CD8-positive, alpha-beta memory T cell (primary cell): ENCODE results near the gene TASOR2. TPM values are rescaled to one million over a fixed set of nuclear protein-coding genes. Genes with fewer than 3 reads are reported as not detected.

Experiments
- CTCF ChIA-PET: fragments of 350-600 bp; sonication (Branson Sonifier 250); formaldehyde crosslinking; loops from one replicate; lab custom pipeline; 2021; ENCODE audit warnings: antibody characterized with exemption; lab: Charles Lee
- POLR2A ChIA-PET: fragments of 350-600 bp; sonication (Branson Sonifier 250); formaldehyde crosslinking; loops from one replicate; lab custom pipeline; 2021; ENCODE audit warnings: antibody characterized with exemption; lab: Charles Lee
- DNase-seq, 5 donors: peaks; one replicate each; pipeline versions ENCODE4 v3.0.0 to v3.0.0-alpha.2; 2020 to 2022; ENCODE audit warnings: mixed read lengths in 1 of 5
- H3K27ac ChIP-seq: one replicate; pipeline ENCODE4 v1.7.0; 2013; ENCODE audit warnings: low read depth, mild to moderate bottlenecking, low read length, moderate library complexity
- H3K27me3 ChIP-seq: 2 replicates; pipeline ENCODE4 v1.7.0; 2013; ENCODE audit warnings: low read length, mild to moderate bottlenecking; ENCODE audit not compliant: insufficient read depth, poor library complexity, severe bottlenecking
- H3K36me3 ChIP-seq: 2 replicates; pipeline ENCODE4 v1.7.0; 2013; ENCODE audit warnings: mild to moderate bottlenecking, low read length, moderate library complexity; ENCODE audit not compliant: insufficient read depth
- H3K4me1 ChIP-seq: 2 replicates; pipeline ENCODE4 v1.7.0; 2013; ENCODE audit warnings: mild to moderate bottlenecking, low read length, moderate library complexity; ENCODE audit not compliant: insufficient read depth
- H3K4me3 ChIP-seq: 2 replicates; pipeline ENCODE4 v1.7.0; 2013; ENCODE audit warnings: mild to moderate bottlenecking, low read length
- H3K9me3 ChIP-seq: 2 replicates; pipeline ENCODE4 v1.7.0; 2013; ENCODE audit warnings: mild to moderate bottlenecking, low read length
- H3K27ac Mint-ChIP-seq, 8 donors: one replicate each; pipeline ENCODE4 v1.8.0; 2020 to 2021; ENCODE audit warnings: mixed read lengths in 8 of 8, mild to moderate bottlenecking in 6 of 8, inconsistent platforms in 3 of 8, moderate library complexity in 3 of 8
- H3K27me3 Mint-ChIP-seq, 2 donors: one replicate each; pipeline ENCODE4 v1.8.0; 2020 to 2021; ENCODE audit warnings: mixed read lengths in 2 of 2, mild to moderate bottlenecking in 1 of 2, moderate library complexity in 1 of 2
- H3K36me3 Mint-ChIP-seq, 3 donors: one replicate each; pipeline ENCODE4 v1.8.0; 2020 to 2021; ENCODE audit warnings: mixed read lengths in 3 of 3, inconsistent platforms in 1 of 3, mild to moderate bottlenecking in 1 of 3
- H3K4me1 Mint-ChIP-seq, 3 donors: one replicate each; pipeline ENCODE4 v1.8.0; 2020 to 2021; ENCODE audit warnings: mixed read lengths in 3 of 3, inconsistent platforms in 1 of 3, mild to moderate bottlenecking in 1 of 3
- H3K4me3 Mint-ChIP-seq, 7 donors: one replicate each; pipeline ENCODE4 v1.8.0; 2020 to 2021; ENCODE audit warnings: mixed read lengths in 7 of 7, mild to moderate bottlenecking in 6 of 7, moderate library complexity in 4 of 7, inconsistent platforms in 2 of 7
- H3K9me3 Mint-ChIP-seq, 5 donors: one replicate each; pipeline ENCODE4 v1.8.0; 2020 to 2022; ENCODE audit warnings: mixed read lengths in 5 of 5, mild to moderate bottlenecking in 3 of 5, moderate library complexity in 2 of 5, inconsistent platforms in 1 of 5
- polyA plus RNA-seq: library from polyadenylated mRNA; unstranded; fragments of 300-500 nt; fragmentation: Illumina TruSeq; gene quantifications from one replicate; pipeline ENCODE4 v1.2.3, GENCODE V29; 2021
- total RNA-seq, 2 experiments: library from RNA; stranded (reverse); gene quantifications; one replicate each; pipeline ENCODE4 v1.2.3, GENCODE V29; 2021

Gene TASOR2
- total and polyA plus RNA-seq, 3 experiments from 2014 or later: 11.6 to 74.2 (median 71.2) TPM

- Mint-ChIP-seq H3K36me3 (peaks cover 0 to 2% (median 2%) of the 10 kb centered on the region in 3 donors), H3K4me1 (peaks cover 20 to 57% (median 29%) of the 10 kb centered on the region in 3 donors), H3K9me3 (no peaks in the 10 kb centered on the region)
These were observed 9.9 kb downstream of the TASOR2 start for GRCh38 chr10:5694573-5694972.

GRCh38 chr10:5697342-5697741 lies 12.7 kb downstream of the TASOR2 start:
- Histone ChIP-seq H3K27me3 (no peaks in the 10 kb centered on the region), H3K27ac (no peak overlapping the region), H3K4me1 (peaks cover 46% of the 10 kb centered on the region), H3K4me3 (no peak overlapping the region), H3K36me3 (no peaks in the 10 kb centered on the region), H3K9me3 (no peaks in the 10 kb centered on the region)
- POLR2A ChIA-PET: no interaction called here
- no peak for DNase-seq
- H3K9me3 Mint-ChIP-seq: no peaks in the 10 kb centered on the region
- H3K27ac Mint-ChIP-seq: peak overlapping the region in 2 of 8 donors; percentile 17 to 43
- H3K27me3 Mint-ChIP-seq: no peaks in the 10 kb centered on the region
- H3K36me3 Mint-ChIP-seq: peaks cover 0 to 2% (median 0%) of the 10 kb centered on the region in 3 donors
- CTCF ChIA-PET: no interaction called here
- H3K4me3 Mint-ChIP-seq: no peak overlapping the region
- H3K4me1 Mint-ChIP-seq: peaks cover 2 to 46% (median 10%) of the 10 kb centered on the region in 3 donors

More at GRCh38 chr10:5694573-5694972, 9.9 kb downstream of the TASOR2 start:
- H3K9me3 ChIP-seq: no peaks in the 10 kb centered on the region
- no peaks in the 10 kb centered on the region for H3K27me3 ChIP-seq
- H3K4me1 ChIP-seq: peaks cover 60% of the 10 kb centered on the region
- CTCF ChIA-PET: no interaction called here
- no peaks in the 10 kb centered on the region for H3K36me3 ChIP-seq
- Mint-ChIP-seq H3K27me3 (no peaks in the 10 kb centered on the region), H3K27ac (peak overlapping the region in 1 of 8 donors; percentile 3), H3K4me3 (no peak overlapping the region)
- no peak overlapping the region for H3K4me3 ChIP-seq
- DNase-seq: no peak
- POLR2A ChIA-PET: no interaction called here
- no peak overlapping the region for H3K27ac ChIP-seq

- Mint-ChIP-seq H3K27ac (no peak overlapping the region), H3K4me1 (peaks cover 0 to 47% (median 4%) of the 10 kb centered on the region in 3 donors), H3K27me3 (no peaks in the 10 kb centered on the region), H3K9me3 (no peaks in the 10 kb centered on the region), H3K4me3 (peak overlapping the region in 3 of 7 donors; percentile 2 to 23 (median 4)), H3K36me3 (peaks cover 0 to 2% (median 0%) of the 10 kb centered on the region in 3 donors)
- Histone ChIP-seq H3K27me3 (no peaks in the 10 kb centered on the region), H3K9me3 (no peaks in the 10 kb centered on the region), H3K4me1 (peaks cover 42% of the 10 kb centered on the region), H3K27ac (no peak overlapping the region), H3K36me3 (no peaks in the 10 kb centered on the region), H3K4me3 (no peak overlapping the region)
- ChIA-PET POLR2A (no interaction called here), CTCF (no interaction called here)
- DNase-seq: no peak
These were observed 13.4 kb downstream of the TASOR2 start for GRCh38 chr10:5698062-5698461.

- H3K4me1 ChIP-seq: peaks cover 33% of the 10 kb centered on the region
- H3K9me3 Mint-ChIP-seq: no peaks in the 10 kb centered on the region
- no peak overlapping the region for H3K27ac ChIP-seq
- ChIA-PET POLR2A (interaction anchor here (0.6 kb wide), 1 partner anchor 1749 kb away, joined by 10 read pairs; no protein-coding TSS in a partner anchor), CTCF (no interaction called here)
- H3K36me3 ChIP-seq: no peaks in the 10 kb centered on the region
- H3K4me3 ChIP-seq: no peak overlapping the region
- no peaks in the 10 kb centered on the region for H3K9me3 ChIP-seq
- H3K4me1 Mint-ChIP-seq: peaks cover 68 to 89% (median 86%) of the 10 kb centered on the region in 3 donors
- H3K27me3 Mint-ChIP-seq: no peaks in the 10 kb centered on the region
- H3K27ac Mint-ChIP-seq: peak overlapping the region in 4 of 8 donors; percentile 4 to 59 (median 30)
- no peaks in the 10 kb centered on the region for H3K27me3 ChIP-seq
- DNase-seq: no peak
- no peaks in the 10 kb centered on the region for H3K36me3 Mint-ChIP-seq
- no peak overlapping the region for H3K4me3 Mint-ChIP-seq
These were observed 23.7 kb downstream of the TASOR2 start for GRCh38 chr10:5708356-5708755.

- H3K27ac ChIP-seq: no peak overlapping the region
- POLR2A ChIA-PET: interaction anchor here (0.6 kb wide), 1 partner anchor 1724 kb away, joined by 9 read pairs; no protein-coding TSS in a partner anchor
- CTCF ChIA-PET: no interaction called here
- no peaks in the 10 kb centered on the region for H3K36me3 Mint-ChIP-seq
- no peaks in the 10 kb centered on the region for H3K27me3 ChIP-seq
- H3K4me3 ChIP-seq: no peak overlapping the region
- H3K4me1 ChIP-seq: peaks cover 33% of the 10 kb centered on the region
- H3K27me3 Mint-ChIP-seq: no peaks in the 10 kb centered on the region
- H3K27ac Mint-ChIP-seq: peak overlapping the region; percentile 8 to 76 (median 61)
- peaks cover 72 to 91% (median 89%) of the 10 kb centered on the region in 3 donors for H3K4me1 Mint-ChIP-seq
- peak overlapping the region; percentile 4 to 82 (median 39) for H3K4me3 Mint-ChIP-seq
- H3K9me3 ChIP-seq: no peaks in the 10 kb centered on the region
- H3K9me3 Mint-ChIP-seq: no peaks in the 10 kb centered on the region
- no peaks in the 10 kb centered on the region for H3K36me3 ChIP-seq
- DNase-seq: no peak
These were observed 25.2 kb downstream of the TASOR2 start for GRCh38 chr10:5709865-5710264.

- H3K4me3 ChIP-seq: peak overlapping the region; percentile 54
- DNase-seq: no peak
- Mint-ChIP-seq H3K9me3 (no peaks in the 10 kb centered on the region), H3K27me3 (no peaks in the 10 kb centered on the region), H3K27ac (peak overlapping the region in 6 of 8 donors; percentile 21 to 86 (median 51)), H3K36me3 (peaks cover 0 to 2% (median 0%) of the 10 kb centered on the region in 3 donors), H3K4me1 (peaks cover 67 to 91% (median 88%) of the 10 kb centered on the region in 3 donors), H3K4me3 (peak overlapping the region in 6 of 7 donors; percentile 70 to 88 (median 76))
- no peaks in the 10 kb centered on the region for H3K27me3 ChIP-seq
- CTCF ChIA-PET: no interaction called here
- peaks cover 29% of the 10 kb centered on the region for H3K4me1 ChIP-seq
- H3K9me3 ChIP-seq: no peaks in the 10 kb centered on the region
- H3K36me3 ChIP-seq: no peaks in the 10 kb centered on the region
- H3K27ac ChIP-seq: no peak overlapping the region
- POLR2A ChIA-PET: no interaction called here
These were observed 26.2 kb downstream of the TASOR2 start for GRCh38 chr10:5710859-5711258.

GRCh38 chr10:5711642-5712041 lies 27.0 kb downstream of the TASOR2 start:
- POLR2A ChIA-PET: interaction anchor here (0.6 kb wide), 1 partner anchor 326 kb away, joined by 3 read pairs; no protein-coding TSS in a partner anchor
- CTCF ChIA-PET: no interaction called here
- H3K27ac ChIP-seq: no peak overlapping the region
- no peaks in the 10 kb centered on the region for H3K36me3 ChIP-seq
- peak in 1 of 5 donors; percentile 3 for DNase-seq
- H3K36me3 Mint-ChIP-seq: peaks cover 0 to 2% (median 0%) of the 10 kb centered on the region in 3 donors
- peak overlapping the region; percentile 54 for H3K4me3 ChIP-seq
- H3K4me1 Mint-ChIP-seq: peaks cover 66 to 91% (median 86%) of the 10 kb centered on the region in 3 donors
- H3K4me1 ChIP-seq: peaks cover 29% of the 10 kb centered on the region
- no peaks in the 10 kb centered on the region for H3K9me3 Mint-ChIP-seq
- H3K9me3 ChIP-seq: no peaks in the 10 kb centered on the region
- H3K27ac Mint-ChIP-seq: peak overlapping the region in 7 of 8 donors; percentile 21 to 86 (median 61)
- peak overlapping the region; percentile 66 to 88 (median 74) for H3K4me3 Mint-ChIP-seq
- H3K27me3 Mint-ChIP-seq: no peaks in the 10 kb centered on the region
- no peaks in the 10 kb centered on the region for H3K27me3 ChIP-seq

- Histone ChIP-seq H3K27ac (no peak overlapping the region), H3K4me3 (no peak overlapping the region), H3K27me3 (no peaks in the 10 kb centered on the region), H3K4me1 (no peaks in the 10 kb centered on the region), H3K9me3 (no peaks in the 10 kb centered on the region), H3K36me3 (peaks cover 9% of the 10 kb centered on the region)
- Mint-ChIP-seq H3K4me1 (peaks cover 18 to 56% (median 43%) of the 10 kb centered on the region in 3 donors), H3K36me3 (peaks cover 3 to 37% (median 11%) of the 10 kb centered on the region in 3 donors), H3K4me3 (no peak overlapping the region), H3K9me3 (no peaks in the 10 kb centered on the region), H3K27ac (no peak overlapping the region), H3K27me3 (no peaks in the 10 kb centered on the region)
- no peak for DNase-seq
- CTCF ChIA-PET: interaction anchor here (0.9 kb wide), 1 partner anchor 37 kb away, joined by 3 read pairs; no protein-coding TSS in a partner anchor
- POLR2A ChIA-PET: interaction anchor here (0.7 kb wide), 1 partner anchor 18 kb away, joined by 3 read pairs; no protein-coding TSS in a partner anchor
These were observed 34.9 kb downstream of the TASOR2 start for GRCh38 chr10:5719546-5719945.
